ENCODE data around the gene SKI. TPM values are rescaled to one million over a fixed set of nuclear protein-coding genes. Genes with fewer than 3 reads are reported as not detected.
"Not testable (repeated sequence)": the region's sequence is repeated elsewhere in the genome, so short reads cannot be mapped to it uniquely, and the experiment has no call there.

The SKI gene
- total RNA-seq, 1 experiment from 2014 or later: 38.2 TPM

DNA sequence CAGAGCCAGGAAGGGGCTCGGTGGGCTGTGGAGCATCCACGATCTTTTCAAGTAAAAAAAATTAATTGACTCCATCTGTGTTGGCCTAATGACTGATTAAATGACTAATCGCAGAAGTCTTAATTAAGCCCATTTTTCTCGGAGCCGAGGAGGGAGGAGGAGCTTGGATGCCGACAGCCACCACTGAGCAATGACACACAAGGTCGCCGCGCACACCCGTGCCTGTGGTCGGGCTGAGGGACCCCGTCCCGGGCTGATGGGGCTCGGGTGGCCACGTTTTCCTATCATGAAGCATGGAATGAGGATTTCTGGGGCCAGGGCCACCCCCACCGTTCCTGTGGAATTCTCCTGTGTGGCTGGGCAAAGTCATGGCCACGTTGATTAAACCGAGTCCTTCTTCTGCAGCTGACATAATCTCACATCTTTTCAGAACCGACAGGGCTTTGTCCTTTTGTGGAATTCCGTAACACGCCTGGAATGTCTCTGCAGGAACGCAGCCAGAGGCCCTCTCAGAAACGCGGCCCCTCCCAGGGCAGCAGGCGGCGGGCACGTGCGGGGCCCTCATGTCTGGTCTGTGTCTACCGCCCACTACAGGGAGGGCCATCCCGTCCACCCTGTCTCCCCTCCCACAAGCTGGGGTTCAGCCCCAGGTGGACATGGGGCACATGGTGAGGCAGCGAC is 102.5 kb downstream of the SKI start:
- Histone ChIP-seq H3K4me3 (ENCODE audit: low read depth, low read length) (no peak overlapping the region), H3K27me3 (replicated peaks; ENCODE audit: control insufficient read depth, insufficient read depth, low read length) (no peaks in the 10 kb centered on the region), H3K9me3 (no peaks in the 10 kb centered on the region), H3K4me1 (0 out of 2 replicates have a peak, but pooled peaks cover 3% of the 10 kb centered on the region), H3K36me3 (ENCODE audit: control insufficient read depth, insufficient read depth, low read length) (no peaks in the 10 kb centered on the region)
- intact Hi-C loops (cut with micrococcal nuclease; ENCODE audit: unreplicated experiment): no loop called here
- H3K27ac Mint-ChIP-seq (ENCODE audit: unreplicated experiment): no peak overlapping the region
- no peaks in the 10 kb centered on the region for H3K9me3 Mint-ChIP-seq (ENCODE audit: unreplicated experiment)
- no peak overlapping the region for H3K4me3 Mint-ChIP-seq (ENCODE audit: unreplicated experiment)
- no peaks in the 10 kb centered on the region for H3K4me1 Mint-ChIP-seq (ENCODE audit: low read depth, unreplicated experiment)
- TF ChIP-seq, protein P1, sequence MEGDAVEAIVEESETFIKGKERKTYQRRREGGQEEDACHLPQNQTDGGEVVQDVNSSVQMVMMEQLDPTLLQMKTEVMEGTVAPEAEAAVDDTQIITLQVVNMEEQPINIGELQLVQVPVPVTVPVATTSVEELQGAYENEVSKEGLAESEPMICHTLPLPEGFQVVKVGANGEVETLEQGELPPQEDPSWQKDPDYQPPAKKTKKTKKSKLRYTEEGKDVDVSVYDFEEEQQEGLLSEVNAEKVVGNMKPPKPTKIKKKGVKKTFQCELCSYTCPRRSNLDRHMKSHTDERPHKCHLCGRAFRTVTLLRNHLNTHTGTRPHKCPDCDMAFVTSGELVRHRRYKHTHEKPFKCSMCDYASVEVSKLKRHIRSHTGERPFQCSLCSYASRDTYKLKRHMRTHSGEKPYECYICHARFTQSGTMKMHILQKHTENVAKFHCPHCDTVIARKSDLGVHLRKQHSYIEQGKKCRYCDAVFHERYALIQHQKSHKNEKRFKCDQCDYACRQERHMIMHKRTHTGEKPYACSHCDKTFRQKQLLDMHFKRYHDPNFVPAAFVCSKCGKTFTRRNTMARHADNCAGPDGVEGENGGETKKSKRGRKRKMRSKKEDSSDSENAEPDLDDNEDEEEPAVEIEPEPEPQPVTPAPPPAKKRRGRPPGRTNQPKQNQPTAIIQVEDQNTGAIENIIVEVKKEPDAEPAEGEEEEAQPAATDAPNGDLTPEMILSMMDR (IDR thresholded peaks at IDR 0.05; ENCODE audit: insufficient read depth in 1 of 2, low read depth in 1 of 2, low read length in 1 of 2, severe bottlenecking in 1 of 2, unreplicated experiment in 1 of 2): no peak
- ChIA-PET CTCF (no interaction called here), POLR2A (no interaction called here)
- BruUV-seq (replicated peaks): no TSS peak
- H3K27me3 Mint-ChIP-seq (ENCODE audit: insufficient read depth, unreplicated experiment): no peaks in the 10 kb centered on the region
- no peaks in the 10 kb centered on the region for H3K36me3 Mint-ChIP-seq (ENCODE audit: insufficient read depth, unreplicated experiment)
- no peak for DNase-seq

GRCh38 chr1:2331200-2331544 is 103.1 kb downstream of the SKI start:
- Mint-ChIP-seq H3K9me3 (ENCODE audit: unreplicated experiment) (no peaks in the 10 kb centered on the region), H3K27ac (ENCODE audit: unreplicated experiment) (no peak overlapping the region), H3K36me3 (ENCODE audit: insufficient read depth, unreplicated experiment) (no peaks in the 10 kb centered on the region), H3K4me1 (ENCODE audit: low read depth, unreplicated experiment) (no peaks in the 10 kb centered on the region), H3K27me3 (ENCODE audit: insufficient read depth, unreplicated experiment) (no peaks in the 10 kb centered on the region), H3K4me3 (ENCODE audit: unreplicated experiment) (no peak overlapping the region)
- no peaks in the 10 kb centered on the region for H3K9me3 ChIP-seq
- no peaks in the 10 kb centered on the region for H3K27me3 ChIP-seq (replicated peaks; ENCODE audit: control insufficient read depth, insufficient read depth, low read length)
- BruUV-seq (replicated peaks): no TSS peak
- CTCF ChIA-PET: no interaction called here
- H3K4me3 ChIP-seq (ENCODE audit: low read depth, low read length): no peak overlapping the region
- DNase-seq: no peak
- POLR2A ChIA-PET: no interaction called here
- TF ChIP-seq, protein P1 (IDR thresholded peaks at IDR 0.05; ENCODE audit: insufficient read depth in 1 of 2, low read depth in 1 of 2, low read length in 1 of 2, severe bottlenecking in 1 of 2, unreplicated experiment in 1 of 2): no peak
- H3K4me1 ChIP-seq: 0 out of 2 replicates have a peak, but pooled peaks cover 3% of the 10 kb centered on the region
- intact Hi-C loops (cut with micrococcal nuclease; ENCODE audit: unreplicated experiment): no loop called here
- no peaks in the 10 kb centered on the region for H3K36me3 ChIP-seq (ENCODE audit: control insufficient read depth, insufficient read depth, low read length)

DNA sequence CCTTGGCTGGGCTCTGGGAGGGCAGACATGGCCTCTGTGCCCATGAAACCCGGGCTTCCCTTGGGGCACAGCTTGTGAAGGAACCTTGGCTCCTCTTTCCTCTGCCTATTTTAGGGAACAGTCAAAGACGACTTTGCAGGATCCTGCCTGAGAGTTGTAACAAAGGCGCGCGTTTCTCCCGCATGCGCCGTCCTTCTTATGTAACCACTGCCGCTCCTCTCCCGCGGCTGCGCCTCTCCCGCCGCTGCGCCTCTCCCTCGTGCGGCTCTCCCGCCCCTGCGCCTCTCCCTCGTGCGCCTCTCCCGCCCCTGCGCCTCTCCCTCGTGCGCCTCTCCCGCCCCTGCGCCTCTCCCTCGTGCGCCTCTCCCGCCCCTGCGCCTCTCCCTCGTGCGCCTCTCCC is 103.5 kb downstream of the SKI start:
- H3K4me3 ChIP-seq (ENCODE audit: low read depth, low read length); H3K4me3 Mint-ChIP-seq (ENCODE audit: unreplicated experiment); intact Hi-C loops (cut with micrococcal nuclease; ENCODE audit: unreplicated experiment); CTCF ChIA-PET; H3K9me3 Mint-ChIP-seq (ENCODE audit: unreplicated experiment); H3K4me1 Mint-ChIP-seq (ENCODE audit: low read depth, unreplicated experiment); H3K27me3 ChIP-seq (replicated peaks; ENCODE audit: control insufficient read depth, insufficient read depth, low read length); H3K27ac Mint-ChIP-seq (ENCODE audit: unreplicated experiment); H3K9me3 ChIP-seq; H3K4me1 ChIP-seq; DNase-seq; POLR2A ChIA-PET; H3K27me3 Mint-ChIP-seq (ENCODE audit: insufficient read depth, unreplicated experiment); H3K36me3 ChIP-seq (ENCODE audit: control insufficient read depth, insufficient read depth, low read length); H3K36me3 Mint-ChIP-seq (ENCODE audit: insufficient read depth, unreplicated experiment); BruUV-seq (replicated peaks): not testable (repeated sequence)

DNA sequence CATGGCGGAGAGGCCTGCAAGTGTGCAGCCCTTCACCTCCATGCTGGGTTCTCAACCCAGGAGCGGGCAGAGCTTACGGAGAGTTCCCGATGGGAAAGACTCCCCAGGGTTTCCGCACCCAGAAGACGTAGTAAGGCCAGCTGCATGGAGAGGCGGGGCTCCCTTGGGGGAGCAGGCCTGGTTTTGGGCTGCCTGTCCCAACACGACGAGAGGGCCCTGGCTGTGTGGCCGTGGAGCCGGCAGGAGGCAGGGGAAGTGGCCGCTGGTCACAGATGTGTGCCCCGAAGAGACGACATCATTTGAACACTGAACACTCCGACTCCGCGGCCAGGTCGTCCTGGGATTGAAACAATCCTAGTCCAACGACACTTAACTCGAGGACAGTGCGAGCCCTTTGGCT is 106.2 kb downstream of the SKI start:
- H3K4me3 ChIP-seq (ENCODE audit: low read depth, low read length): no peak overlapping the region
- H3K36me3 ChIP-seq (ENCODE audit: control insufficient read depth, insufficient read depth, low read length): no peaks in the 10 kb centered on the region
- H3K4me1 ChIP-seq: 0 out of 2 replicates have a peak, but pooled peaks cover 3% of the 10 kb centered on the region
- TF ChIP-seq, protein P1 (IDR thresholded peaks at IDR 0.05; ENCODE audit: insufficient read depth in 1 of 2, low read depth in 1 of 2, low read length in 1 of 2, severe bottlenecking in 1 of 2, unreplicated experiment in 1 of 2): no peak
- no peak overlapping the region for H3K27ac Mint-ChIP-seq (ENCODE audit: unreplicated experiment)
- no peaks in the 10 kb centered on the region for H3K4me1 Mint-ChIP-seq (ENCODE audit: low read depth, unreplicated experiment)
- no peak for DNase-seq
- H3K36me3 Mint-ChIP-seq (ENCODE audit: insufficient read depth, unreplicated experiment): no peaks in the 10 kb centered on the region
- no peaks in the 10 kb centered on the region for H3K27me3 ChIP-seq (replicated peaks; ENCODE audit: control insufficient read depth, insufficient read depth, low read length)
- no peaks in the 10 kb centered on the region for H3K27me3 Mint-ChIP-seq (ENCODE audit: insufficient read depth, unreplicated experiment)
- BruUV-seq (replicated peaks): no TSS peak
- no peaks in the 10 kb centered on the region for H3K9me3 ChIP-seq
- ChIA-PET POLR2A (no interaction called here), CTCF (no interaction called here)
- intact Hi-C loops (cut with micrococcal nuclease; ENCODE audit: unreplicated experiment): no loop called here
- no peaks in the 10 kb centered on the region for H3K9me3 Mint-ChIP-seq (ENCODE audit: unreplicated experiment)
- no peak overlapping the region for H3K4me3 Mint-ChIP-seq (ENCODE audit: unreplicated experiment)
